Astrocyte (in vitro differentiated cells and primary cell): ENCODE results near the gene TCTN1. TPM values are rescaled to one million over a fixed set of nuclear protein-coding genes. Genes with fewer than 3 reads are reported as not detected.
A peak's percentile ranks its signal among the peaks of the same experiment; 100 is the strongest.

Experiments used
- DNase-seq: peaks from one replicate; pipeline ENCODE4 v3.0.0-alpha.2; 2010; ENCODE audit warnings: low read depth
- FAIRE-seq: peaks from 2 replicates; lab custom pipeline; 2011; peaks lifted over from hg19 to GRCh38; lab: Jason Lieb, UNC
- H2AFZ ChIP-seq: 2 replicates; pipeline ENCODE4 v1.6.0; 2012; ENCODE audit warnings: low read depth, low read length, inconsistent platforms
- H3K27ac ChIP-seq: 2 replicates; pipeline ENCODE4 v1.5.1; 2011; ENCODE audit warnings: low read depth, low read length, inconsistent platforms
- H3K27me3 ChIP-seq: 2 replicates; pipeline ENCODE4 v1.6.0; 2011; ENCODE audit warnings: low read length, inconsistent platforms; ENCODE audit not compliant: insufficient read depth
- H3K36me3 ChIP-seq: 2 replicates; pipeline ENCODE4 v1.5.1; 2011; ENCODE audit warnings: low read length, inconsistent platforms; ENCODE audit not compliant: insufficient read depth
- H3K4me1 ChIP-seq: 2 replicates; pipeline ENCODE4 v1.5.1; 2011; ENCODE audit warnings: low read length, inconsistent platforms; ENCODE audit not compliant: insufficient read depth
- H3K4me2 ChIP-seq: 2 replicates; pipeline ENCODE4 v1.6.0; 2012; ENCODE audit warnings: low read length, inconsistent platforms
- H3K4me3 ChIP-seq: 2 replicates; pipeline ENCODE4 v1.5.1; 2011; ENCODE audit warnings: low read depth, mild to moderate bottlenecking, low read length, inconsistent platforms; ENCODE audit not compliant: insufficient read depth
- H3K79me2 ChIP-seq: 2 replicates; pipeline ENCODE4 v1.6.0; 2012; ENCODE audit warnings: mild to moderate bottlenecking, low read length, inconsistent platforms; ENCODE audit not compliant: insufficient read depth
- H3K9ac ChIP-seq: 2 replicates; pipeline ENCODE4 v1.6.0; 2012; ENCODE audit warnings: mild to moderate bottlenecking, low read length, inconsistent platforms
- H3K9me3 ChIP-seq: 2 replicates; pipeline ENCODE4 v1.5.1; 2012; ENCODE audit warnings: low read depth, mild to moderate bottlenecking, low read length, inconsistent platforms; ENCODE audit not compliant: insufficient read depth
- H4K20me1 ChIP-seq: 2 replicates; pipeline ENCODE4 v1.6.0; 2012; ENCODE audit warnings: low read length, inconsistent platforms; ENCODE audit not compliant: insufficient read depth
- H3K27ac Mint-ChIP-seq: one replicate; pipeline ENCODE4 v1.8.0; 2021; ENCODE audit warnings: mild to moderate bottlenecking, mixed read lengths; ENCODE audit not compliant: unreplicated experiment
- H3K27me3 Mint-ChIP-seq: one replicate; pipeline ENCODE4 v1.8.0; 2021; ENCODE audit warnings: low read depth, mixed read lengths; ENCODE audit not compliant: unreplicated experiment
- H3K36me3 Mint-ChIP-seq: one replicate; pipeline ENCODE4 v1.8.0; 2021; ENCODE audit warnings: low read depth, mixed read lengths; ENCODE audit not compliant: unreplicated experiment
- H3K4me1 Mint-ChIP-seq: one replicate; pipeline ENCODE4 v1.8.0; 2021; ENCODE audit warnings: low read depth, mixed read lengths; ENCODE audit not compliant: unreplicated experiment
- H3K4me3 Mint-ChIP-seq: one replicate; pipeline ENCODE4 v1.8.0; 2021; ENCODE audit warnings: mild to moderate bottlenecking, moderate library complexity, mixed read lengths; ENCODE audit not compliant: unreplicated experiment
- H3K9me3 Mint-ChIP-seq: one replicate; pipeline ENCODE4 v1.8.0; 2021; ENCODE audit warnings: mild to moderate bottlenecking, mixed read lengths; ENCODE audit not compliant: unreplicated experiment
- CTCF ChIP-seq: IDR thresholded peaks from 2 replicates; pipeline ENCODE4 v1.5.1; 2011; ENCODE audit warnings: low read depth, mild to moderate bottlenecking, inconsistent platforms, low read length, moderate library complexity; ENCODE audit not compliant: insufficient read depth
- EZH2 ChIP-seq: IDR thresholded peaks from 2 replicates; pipeline ENCODE4 v1.6.1; 2012; ENCODE audit warnings: mild to moderate bottlenecking, low read length, inconsistent platforms; ENCODE audit not compliant: insufficient read depth
- total RNA-seq: library from RNA; stranded (reverse); gene quantifications from 2 replicates; pipeline ENCODE4 v1.2.1, GENCODE V29; 2021

Gene TCTN1
- total RNA-seq, 1 donor from 2014 or later = 22.6 TPM

DNA sequence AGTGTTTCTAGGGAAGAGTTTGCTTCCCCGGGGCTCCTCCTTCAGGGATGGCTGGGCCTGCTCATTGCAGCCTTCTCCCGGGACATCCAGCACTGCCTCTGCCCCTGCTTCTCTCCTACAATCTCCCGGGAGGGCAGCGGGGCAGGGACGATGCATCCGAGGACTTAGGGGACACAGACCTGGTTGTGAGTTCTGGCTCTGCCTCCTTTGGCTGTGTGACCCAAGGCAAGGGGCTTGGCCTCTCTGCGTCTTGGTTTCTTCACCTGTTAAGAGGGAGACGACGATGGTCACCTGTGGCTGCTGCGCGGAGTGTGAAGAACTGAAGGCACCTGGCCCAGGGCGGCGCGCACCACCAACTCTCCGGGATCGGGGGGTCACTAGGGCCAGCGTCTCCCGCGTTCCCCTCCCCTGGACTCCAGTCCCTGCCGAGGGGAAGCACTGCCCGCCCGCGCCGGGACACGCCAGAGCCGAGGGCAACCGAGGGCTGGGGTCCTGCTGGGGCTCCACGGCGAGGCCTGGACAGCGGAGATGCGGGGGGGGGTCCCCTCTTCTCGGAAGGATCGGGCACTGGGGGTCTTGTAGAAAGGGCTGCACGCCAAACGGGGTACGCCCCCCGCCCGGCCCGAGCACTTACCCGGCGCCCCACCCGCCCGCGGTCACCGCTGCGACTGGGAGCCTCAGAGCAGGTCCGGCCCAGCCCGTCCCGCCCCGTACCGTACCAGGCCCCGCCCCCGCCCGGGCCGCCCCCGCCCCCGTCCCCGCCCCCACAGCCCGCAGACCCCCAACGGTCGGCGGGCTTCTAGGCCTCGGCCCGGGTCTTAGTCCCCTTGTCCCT is 74.7 kb downstream of the TCTN1 start, which contains the start of gene HVCN1:
Gene HVCN1 (minus strand): TSS at position 670 of the 835 bp plus-strand sequence. CDS start 5,870 bp downstream, outside the sequence.
- no peaks in the 10 kb centered on the region for H4K20me1 ChIP-seq
- FAIRE-seq = no peak

DNA sequence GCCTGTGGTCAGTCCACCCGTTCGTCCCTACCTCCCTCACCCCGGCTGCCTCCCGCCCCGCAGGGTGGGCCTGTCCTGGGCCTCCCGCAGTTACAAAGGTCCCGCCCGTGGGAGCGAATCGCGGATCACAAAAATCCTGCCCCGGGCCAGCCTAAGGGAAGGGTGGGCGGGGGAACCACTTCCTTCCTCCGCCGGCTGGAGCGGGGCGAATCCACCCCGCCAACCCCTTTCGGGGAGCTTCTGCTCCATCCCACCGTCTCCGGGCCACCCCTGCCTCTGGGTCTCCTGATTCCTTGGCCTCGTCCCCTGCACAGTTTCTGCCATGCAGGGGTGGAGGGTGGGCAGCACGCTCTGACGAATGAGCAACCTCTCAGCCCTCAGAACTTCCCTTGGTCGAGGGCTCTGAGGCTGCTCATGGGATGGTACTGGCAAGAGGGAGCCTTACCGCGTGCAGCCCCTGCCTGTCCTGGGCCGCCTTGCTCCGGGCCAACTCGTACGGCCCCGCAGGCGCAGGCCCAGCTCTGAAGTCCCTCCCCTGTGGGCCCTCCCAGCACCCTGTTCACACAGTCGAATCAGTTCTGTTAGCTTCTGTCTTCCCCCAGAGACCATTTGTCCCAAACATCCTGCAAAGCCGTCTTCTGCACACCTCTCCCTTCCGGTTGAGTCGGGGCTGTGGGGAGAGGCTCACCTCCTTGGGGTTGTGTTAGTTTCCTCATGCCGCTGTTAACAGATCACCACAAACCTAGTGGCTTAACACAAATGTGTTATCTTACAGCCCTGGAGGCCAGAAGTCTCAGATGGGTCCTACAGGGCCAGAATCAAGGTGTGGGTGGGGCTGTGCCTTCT is 75.6 kb downstream of the TCTN1 start:
- Histone ChIP-seq H3K9me3 (no peaks in the 10 kb centered on the region), H3K4me1 (no peaks in the 10 kb centered on the region), H3K4me3 (peak overlapping the region; percentile 42), H3K27ac (no peak overlapping the region), H3K36me3 (no peaks in the 10 kb centered on the region), H3K79me2 (no peaks in the 10 kb centered on the region), H2AFZ (peak overlapping the region; percentile 92), H4K20me1 (no peaks in the 10 kb centered on the region), H3K4me2 (peak overlapping the region; percentile 81), H3K9ac (peak overlapping the region; percentile 54), H3K27me3 (peaks cover 5% of the 10 kb centered on the region)
- peaks cover 3% of the 10 kb centered on the region for H3K4me1 Mint-ChIP-seq
- FAIRE-seq (no peak), DNase-seq (peak; percentile 9)
- no peak overlapping the region for H3K27ac Mint-ChIP-seq
- H3K27me3 Mint-ChIP-seq = peaks cover 43% of the 10 kb centered on the region
- peak overlapping the region; percentile 76 for H3K4me3 Mint-ChIP-seq
- H3K9me3 Mint-ChIP-seq = peaks cover 9% of the 10 kb centered on the region
- H3K36me3 Mint-ChIP-seq = no peaks in the 10 kb centered on the region
- no peak for TF ChIP-seq CTCF
- no peak for TF ChIP-seq EZH2

More for the DNA sequence above, 74.7 kb downstream of the TCTN1 start, which contains the start of gene HVCN1:
- H3K4me3 Mint-ChIP-seq = peak within 1 kb of the TSS; percentile 76
- Histone ChIP-seq H3K27ac (no peak within 1 kb of the TSS), H3K4me2 (peak within 1 kb of the TSS; percentile 87), H3K4me3 (peak within 1 kb of the TSS; percentile 46), H2AFZ (peak within 1 kb of the TSS; percentile 92), H3K9me3 (no peaks in the 10 kb centered on the region), H3K9ac (peak within 1 kb of the TSS; percentile 67), H3K4me1 (no peaks in the 10 kb centered on the region), H3K27me3 (peaks cover 5% of the 10 kb centered on the region), H3K79me2 (no peaks in the 10 kb centered on the region), H3K36me3 (no peaks in the 10 kb centered on the region)
- TF ChIP-seq EZH2 (no peak), CTCF (no peak)
- DNase-seq = no peak
- H3K4me1 Mint-ChIP-seq = peaks cover 3% of the 10 kb centered on the region
- H3K27ac Mint-ChIP-seq = peak within 1 kb of the TSS; percentile 47
- H3K36me3 Mint-ChIP-seq = no peaks in the 10 kb centered on the region
- H3K9me3 Mint-ChIP-seq = peaks cover 9% of the 10 kb centered on the region
- H3K27me3 Mint-ChIP-seq = peaks cover 43% of the 10 kb centered on the region
